Measurements from ENCODE around the gene LHX8.

- TF ChIP-seq CTCF (conservative IDR thresholded peaks at IDR 0.05; ENCODE audit: low read depth, low read length) (no peak), EZH2 (IDR thresholded peaks at IDR 0.05; ENCODE audit: borderline replicate concordance, low read depth, low read length, poor library complexity, severe bottlenecking) (no peak)
These were observed 68.6 kb downstream of the LHX8 start for GRCh38 chr1:75202751-75203150.
